Gastrocnemius medialis (tissue), 4 donors: ENCODE measurements around the gene ACACB.

Experiments
- CTCF ChIP-seq, 5 experiments: fragments of 450-650 bp in 3 of 5; fragments of 200-600 bp in 2 of 5; sonication (generic) in 2 of 5; IDR thresholded peaks in 4 of 5; conservative IDR thresholded peaks in 1 of 5; 1 replicate in 4 of 5; 2 replicates in 1 of 5; pipeline ENCODE4 v1.5.1; 2016 to 2019; ENCODE audit warnings: antibody characterized with exemption in 5 of 5, mild to moderate bottlenecking in 3 of 5, moderate library complexity in 3 of 5
- POLR2A ChIP-seq, 2 donors: fragments of 450-650 bp; IDR thresholded peaks; one replicate each; pipeline ENCODE4 v1.6.1; 2017; ENCODE audit warnings: antibody characterized with exemption in 2 of 2, mild to moderate bottlenecking in 2 of 2, moderate library complexity in 2 of 2

- TF ChIP-seq CTCF (IDR thresholded peaks at IDR 0.05 in 4 of 5, conservative IDR thresholded peaks at IDR 0.05 in 1 of 5) (no peak), POLR2A (IDR thresholded peaks at IDR 0.05) (no peak)
These were observed 46.8 kb upstream of the ACACB start for GRCh38 chr12:109069307-109070271.
